BLaER1 (cell line): ENCODE results near the gene CTSZ.
A peak's percentile ranks its signal among the peaks of the same experiment; 100 is the strongest.
"Not testable (repeated sequence)": the region's sequence is repeated elsewhere in the genome, so short reads cannot be mapped to it uniquely, and the experiment has no call there.

Source experiments
- H3K27ac ChIP-seq: shearing (Covaris generic); formaldehyde crosslinking; 2 replicates; pipeline ENCODE4 v1.8.1; 2022
- H3K27me3 ChIP-seq: shearing (Covaris generic); formaldehyde crosslinking; 2 replicates; pipeline ENCODE4 v1.8.1; 2022
- H3K36me3 ChIP-seq: shearing (Covaris generic); formaldehyde crosslinking; 2 replicates; pipeline ENCODE4 v1.8.1; 2022
- H3K4me1 ChIP-seq: shearing (Covaris generic); formaldehyde crosslinking; 2 replicates; pipeline ENCODE4 v1.8.1; 2022
- H3K4me2 ChIP-seq: shearing (Covaris generic); formaldehyde crosslinking; 2 replicates; pipeline ENCODE4 v1.8.1; 2022
- H3K4me3 ChIP-seq: shearing (Covaris generic); formaldehyde crosslinking; 2 replicates; pipeline ENCODE4 v1.8.1; 2022
- H3K9ac ChIP-seq: shearing (Covaris generic); formaldehyde crosslinking; 2 replicates; pipeline ENCODE4 v1.8.1; 2022
- H3K9me3 ChIP-seq: shearing (Covaris generic); formaldehyde crosslinking; 2 replicates; pipeline ENCODE4 v1.8.1; 2022
- H4K20me1 ChIP-seq: shearing (Covaris generic); formaldehyde crosslinking; 2 replicates; pipeline ENCODE4 v1.8.1; 2022
- Cebpa-rat ChIP-seq: shearing (Covaris generic); IDR thresholded peaks from 2 replicates; pipeline ENCODE4 v1.8.1; 2022

Gene CTSZ

GRCh38 chr20:58991715-58992114 is 15.3 kb downstream of the CTSZ start:
- peaks cover 100% of the 10 kb centered on the region for H3K36me3 ChIP-seq
- H3K4me2 ChIP-seq: no peak overlapping the region
- H3K27me3 ChIP-seq: no peaks in the 10 kb centered on the region
- H3K4me3 ChIP-seq: no peak overlapping the region
- no peak for TF ChIP-seq Cebpa-rat
- peaks cover 39% of the 10 kb centered on the region for H4K20me1 ChIP-seq
- H3K4me1 ChIP-seq: no peaks in the 10 kb centered on the region
- H3K9me3 ChIP-seq: no peaks in the 10 kb centered on the region
- H3K9ac ChIP-seq: no peak overlapping the region
- no peak overlapping the region for H3K27ac ChIP-seq

GRCh38 chr20:58990651-58991445 is 16.2 kb downstream of the CTSZ start:
- TF ChIP-seq Cebpa-rat: no peak
- H3K27me3 ChIP-seq: no peaks in the 10 kb centered on the region

GRCh38 chr20:58989196-58989595 is 17.9 kb downstream of the CTSZ start:
- no peak overlapping the region for H3K4me3 ChIP-seq
- H3K36me3 ChIP-seq: peaks cover 100% of the 10 kb centered on the region
- peaks cover 7% of the 10 kb centered on the region for H3K4me1 ChIP-seq
- no peak for TF ChIP-seq Cebpa-rat
- no peak overlapping the region for H3K27ac ChIP-seq
- H4K20me1 ChIP-seq: peaks cover 57% of the 10 kb centered on the region
- no peaks in the 10 kb centered on the region for H3K27me3 ChIP-seq
- no peak overlapping the region for H3K9ac ChIP-seq
- no peak overlapping the region for H3K4me2 ChIP-seq
- H3K9me3 ChIP-seq: no peaks in the 10 kb centered on the region

More at GRCh38 chr20:58990651-58991445, 16.2 kb downstream of the CTSZ start:
- Histone ChIP-seq H3K36me3 (peaks cover 100% of the 10 kb centered on the region), H3K27ac (no peak overlapping the region), H3K9ac (no peak overlapping the region), H3K4me1 (no peaks in the 10 kb centered on the region), H4K20me1 (peaks cover 47% of the 10 kb centered on the region), H3K9me3 (no peaks in the 10 kb centered on the region), H3K4me3 (no peak overlapping the region), H3K4me2 (no peak overlapping the region)

- no peaks in the 10 kb centered on the region for H3K27me3 ChIP-seq
- H3K36me3 ChIP-seq: peaks cover 96% of the 10 kb centered on the region
- H3K27ac ChIP-seq: no peak overlapping the region
- H3K4me2 ChIP-seq: no peak overlapping the region
- H4K20me1 ChIP-seq: peaks cover 60% of the 10 kb centered on the region
- H3K4me3 ChIP-seq: no peak overlapping the region
- H3K9ac ChIP-seq: no peak overlapping the region
- no peaks in the 10 kb centered on the region for H3K9me3 ChIP-seq
- peaks cover 13% of the 10 kb centered on the region for H3K4me1 ChIP-seq
- no peak for TF ChIP-seq Cebpa-rat
These were observed 18.5 kb downstream of the CTSZ start for GRCh38 chr20:58988565-58988882.

GRCh38 chr20:58987790-58988564 is 19.1 kb downstream of the CTSZ start:
- Histone ChIP-seq H3K4me2 (no peak overlapping the region), H3K9ac (no peak overlapping the region), H3K27ac (no peak overlapping the region), H4K20me1 (peaks cover 62% of the 10 kb centered on the region), H3K27me3 (no peaks in the 10 kb centered on the region), H3K36me3 (peaks cover 91% of the 10 kb centered on the region), H3K4me3 (no peak overlapping the region), H3K4me1 (peaks cover 19% of the 10 kb centered on the region), H3K9me3 (no peaks in the 10 kb centered on the region)
- no peak for TF ChIP-seq Cebpa-rat

- H3K9ac ChIP-seq: no peak overlapping the region
- peaks cover 82% of the 10 kb centered on the region for H3K36me3 ChIP-seq
- H3K27me3 ChIP-seq: no peaks in the 10 kb centered on the region
- peaks cover 28% of the 10 kb centered on the region for H3K4me1 ChIP-seq
- no peaks in the 10 kb centered on the region for H3K9me3 ChIP-seq
- no peak overlapping the region for H3K4me2 ChIP-seq
- H3K27ac ChIP-seq: no peak overlapping the region
- H4K20me1 ChIP-seq: peaks cover 64% of the 10 kb centered on the region
- no peak overlapping the region for H3K4me3 ChIP-seq
- TF ChIP-seq Cebpa-rat: no peak
These were observed 20.0 kb downstream of the CTSZ start for GRCh38 chr20:58986968-58987517.

GRCh38 chr20:58986286-58986967 is 20.6 kb downstream of the CTSZ start:
- Histone ChIP-seq H3K9me3 (no peaks in the 10 kb centered on the region), H3K36me3 (peaks cover 75% of the 10 kb centered on the region), H4K20me1 (peaks cover 64% of the 10 kb centered on the region), H3K4me3 (no peak overlapping the region), H3K4me2 (no peak overlapping the region), H3K4me1 (peaks cover 30% of the 10 kb centered on the region), H3K9ac (no peak overlapping the region), H3K27ac (no peak overlapping the region), H3K27me3 (no peaks in the 10 kb centered on the region)
- TF ChIP-seq Cebpa-rat: no peak

- H4K20me1 ChIP-seq: peaks cover 64% of the 10 kb centered on the region
- H3K9ac ChIP-seq: no peak overlapping the region
- no peak overlapping the region for H3K4me3 ChIP-seq
- no peaks in the 10 kb centered on the region for H3K27me3 ChIP-seq
- H3K4me1 ChIP-seq: peaks cover 32% of the 10 kb centered on the region
- H3K4me2 ChIP-seq: no peak overlapping the region
- TF ChIP-seq Cebpa-rat: no peak
- no peaks in the 10 kb centered on the region for H3K9me3 ChIP-seq
- H3K27ac ChIP-seq: no peak overlapping the region
- H3K36me3 ChIP-seq: peaks cover 68% of the 10 kb centered on the region
These were observed 21.4 kb downstream of the CTSZ start for GRCh38 chr20:58985656-58986055.

GRCh38 chr20:58984691-58985090 is 22.4 kb downstream of the CTSZ start:
- Histone ChIP-seq H3K9me3 (no peaks in the 10 kb centered on the region), H4K20me1 (peaks cover 64% of the 10 kb centered on the region), H3K4me3 (no peak overlapping the region), H3K27me3 (no peaks in the 10 kb centered on the region), H3K27ac (no peak overlapping the region), H3K9ac (peak overlapping the region; percentile 10; the same call in 1 of the 2 replicates), H3K4me2 (peak overlapping the region; percentile 90), H3K4me1 (peaks cover 38% of the 10 kb centered on the region), H3K36me3 (peaks cover 58% of the 10 kb centered on the region)
- TF ChIP-seq Cebpa-rat: no peak

- Histone ChIP-seq H3K36me3 (peaks cover 42% of the 10 kb centered on the region), H3K4me2 (peak overlapping the region; percentile 90; the same call in 1 of the 2 replicates), H3K4me1 (peaks cover 38% of the 10 kb centered on the region), H4K20me1 (peaks cover 58% of the 10 kb centered on the region)
- not testable (repeated sequence) for H3K27ac ChIP-seq, H3K27me3 ChIP-seq, H3K4me3 ChIP-seq, H3K9ac ChIP-seq, H3K9me3 ChIP-seq
These were observed 24.0 kb downstream of the CTSZ start for GRCh38 chr20:58983115-58983468.
